GM10248 (cell line): ENCODE data around the gene ADGRD1.

Experiments
- CTCF ChIA-PET: fragments of 300-600 bp; sonication (Branson Sonifier 250); formaldehyde crosslinking; extraction: SDS; loops from one replicate; lab custom pipeline; 2021; ENCODE audit warnings: antibody characterized with exemption; lab: Yijun Ruan, JAX
- POLR2A ChIA-PET: fragments of 350-650 bp; sonication (Branson Sonifier 250); formaldehyde crosslinking; extraction: SDS; loops from one replicate; lab custom pipeline; 2020; ENCODE audit warnings: antibody characterized with exemption; lab: Yijun Ruan, JAX
- DNase-seq: peaks from one replicate; pipeline ENCODE4 v3.0.0; 2012; ENCODE audit errors: extremely low spot score
- TF ChIP-seq, protein P1 (sequence below): IDR thresholded peaks from 2 replicates; pipeline ENCODE4 v1.5.1; 2012; ENCODE audit warnings: mild to moderate bottlenecking, low read depth; ENCODE audit errors: extremely low read depth, missing control alignments, control extremely low read depth

ADGRD1 gene

DNA sequence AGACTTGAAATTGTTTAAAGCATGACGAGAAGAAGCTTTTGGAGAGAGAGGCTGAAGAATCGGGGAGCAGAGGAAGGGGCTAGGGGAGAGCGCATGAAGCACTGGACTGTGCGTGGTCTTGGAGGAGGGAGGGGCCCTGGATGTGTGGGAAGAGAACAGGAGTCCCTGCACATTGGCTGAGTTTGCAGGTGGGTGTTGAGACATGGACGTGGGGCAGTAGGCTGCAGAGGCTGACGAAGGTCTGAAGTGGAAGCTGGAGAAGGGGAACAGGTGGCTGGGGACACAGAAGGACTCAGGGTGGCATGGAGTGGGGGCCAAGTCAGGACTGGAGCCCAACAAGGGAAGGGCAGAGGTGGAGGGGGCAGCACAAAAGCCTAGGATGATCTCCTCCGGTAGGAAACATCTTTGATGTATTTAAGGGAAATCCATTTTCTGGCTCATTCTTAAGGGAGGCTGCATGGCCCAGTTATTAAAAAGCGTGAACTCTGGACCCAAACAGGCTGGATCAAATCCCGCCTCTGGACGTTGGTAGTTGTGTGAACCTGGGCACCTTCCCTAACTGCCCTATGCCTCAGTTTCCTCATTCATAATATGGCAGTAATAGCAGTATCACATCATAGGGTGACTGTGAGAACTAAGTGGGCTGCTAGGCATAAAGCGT lies 29.0 kb downstream of the ADGRD1 start:
- TF ChIP-seq, protein P1, sequence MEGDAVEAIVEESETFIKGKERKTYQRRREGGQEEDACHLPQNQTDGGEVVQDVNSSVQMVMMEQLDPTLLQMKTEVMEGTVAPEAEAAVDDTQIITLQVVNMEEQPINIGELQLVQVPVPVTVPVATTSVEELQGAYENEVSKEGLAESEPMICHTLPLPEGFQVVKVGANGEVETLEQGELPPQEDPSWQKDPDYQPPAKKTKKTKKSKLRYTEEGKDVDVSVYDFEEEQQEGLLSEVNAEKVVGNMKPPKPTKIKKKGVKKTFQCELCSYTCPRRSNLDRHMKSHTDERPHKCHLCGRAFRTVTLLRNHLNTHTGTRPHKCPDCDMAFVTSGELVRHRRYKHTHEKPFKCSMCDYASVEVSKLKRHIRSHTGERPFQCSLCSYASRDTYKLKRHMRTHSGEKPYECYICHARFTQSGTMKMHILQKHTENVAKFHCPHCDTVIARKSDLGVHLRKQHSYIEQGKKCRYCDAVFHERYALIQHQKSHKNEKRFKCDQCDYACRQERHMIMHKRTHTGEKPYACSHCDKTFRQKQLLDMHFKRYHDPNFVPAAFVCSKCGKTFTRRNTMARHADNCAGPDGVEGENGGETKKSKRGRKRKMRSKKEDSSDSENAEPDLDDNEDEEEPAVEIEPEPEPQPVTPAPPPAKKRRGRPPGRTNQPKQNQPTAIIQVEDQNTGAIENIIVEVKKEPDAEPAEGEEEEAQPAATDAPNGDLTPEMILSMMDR: no peak
- DNase-seq: no peak
- ChIA-PET CTCF (no interaction called here), POLR2A (no interaction called here)

DNA sequence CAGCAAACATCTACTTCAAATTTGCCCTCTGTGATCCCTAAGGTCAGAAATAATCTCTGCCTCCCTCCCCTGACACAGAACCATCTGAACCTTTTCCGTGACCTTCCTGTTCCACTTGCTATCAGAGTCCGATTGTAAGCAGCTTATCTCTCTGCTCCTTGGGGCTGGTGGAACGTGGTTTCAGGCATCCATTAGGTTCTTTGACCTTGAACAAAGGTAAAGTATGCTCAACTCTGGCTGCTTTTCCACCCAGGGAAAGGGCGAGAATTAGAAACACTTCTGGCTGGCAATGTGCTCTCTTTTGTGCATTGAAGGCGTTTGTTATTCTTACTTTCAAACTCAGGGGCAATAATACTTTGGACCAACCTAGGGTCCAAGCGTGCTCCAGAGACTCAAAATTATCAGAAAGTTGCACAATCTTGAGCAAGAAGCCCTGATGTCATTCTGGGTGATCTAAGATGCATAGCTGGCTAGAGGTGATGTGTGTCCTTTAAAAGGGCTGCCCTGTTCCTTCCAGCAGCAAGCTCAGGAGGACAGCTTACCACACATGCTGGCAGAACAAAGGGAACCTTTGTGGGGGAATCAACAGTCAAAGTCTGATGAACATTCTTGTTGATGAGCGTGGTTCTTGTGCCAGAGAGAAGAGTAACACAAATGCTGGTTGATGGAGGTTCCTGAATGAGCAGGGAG lies 29.8 kb downstream of the ADGRD1 start:
- no peak for DNase-seq
- POLR2A ChIA-PET: no interaction called here
- CTCF ChIA-PET: no interaction called here
- TF ChIP-seq, protein P1: no peak

DNA sequence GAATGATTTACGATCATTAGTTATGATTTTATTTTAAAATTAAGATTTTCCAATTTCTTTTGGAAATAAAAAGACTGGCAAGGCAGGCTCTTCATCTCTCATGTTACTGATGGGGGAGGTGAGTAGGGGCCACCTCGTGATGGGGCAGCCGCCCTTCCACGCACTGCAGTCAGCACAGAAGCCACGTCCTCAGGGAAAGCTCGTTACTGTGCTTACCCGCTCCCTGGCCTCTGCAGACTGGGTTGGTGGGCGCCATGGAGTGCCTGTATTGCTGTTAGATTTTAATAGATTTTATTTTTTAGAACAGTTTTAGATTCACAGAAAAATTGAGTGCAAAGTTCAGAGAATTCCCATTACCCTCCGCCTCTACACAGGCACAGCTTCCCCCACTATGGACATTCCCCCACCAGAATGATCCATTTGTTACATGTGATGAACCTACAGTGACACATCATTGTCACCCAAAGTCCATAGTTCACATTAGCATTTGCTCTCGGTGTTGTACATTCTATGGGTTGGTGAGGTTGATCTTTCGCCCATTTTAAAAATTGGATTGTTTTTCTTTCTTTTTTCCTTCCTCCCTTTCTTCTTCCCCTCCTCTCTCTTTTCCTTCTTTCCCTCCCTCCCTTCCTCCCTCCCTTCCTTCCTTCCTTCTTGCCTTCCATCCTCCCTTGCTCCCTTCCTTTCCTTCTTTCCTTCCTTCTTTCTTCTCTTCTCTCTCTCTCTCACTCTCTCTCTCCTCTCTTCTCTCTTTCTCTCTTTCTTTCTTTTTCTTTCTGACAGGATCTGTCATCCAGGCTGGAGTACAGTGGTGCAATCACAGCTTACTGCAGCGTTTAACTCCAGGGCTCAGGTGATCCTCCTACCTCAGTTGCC lies 30.7 kb downstream of the ADGRD1 start:
- POLR2A ChIA-PET: no interaction called here
- TF ChIP-seq, protein P1: no peak
- DNase-seq: no peak
- CTCF ChIA-PET: interaction anchor here (0.8 kb wide), 1 partner anchor 9 kb away, joined by 3 read pairs; no protein-coding TSS in a partner anchor

DNA sequence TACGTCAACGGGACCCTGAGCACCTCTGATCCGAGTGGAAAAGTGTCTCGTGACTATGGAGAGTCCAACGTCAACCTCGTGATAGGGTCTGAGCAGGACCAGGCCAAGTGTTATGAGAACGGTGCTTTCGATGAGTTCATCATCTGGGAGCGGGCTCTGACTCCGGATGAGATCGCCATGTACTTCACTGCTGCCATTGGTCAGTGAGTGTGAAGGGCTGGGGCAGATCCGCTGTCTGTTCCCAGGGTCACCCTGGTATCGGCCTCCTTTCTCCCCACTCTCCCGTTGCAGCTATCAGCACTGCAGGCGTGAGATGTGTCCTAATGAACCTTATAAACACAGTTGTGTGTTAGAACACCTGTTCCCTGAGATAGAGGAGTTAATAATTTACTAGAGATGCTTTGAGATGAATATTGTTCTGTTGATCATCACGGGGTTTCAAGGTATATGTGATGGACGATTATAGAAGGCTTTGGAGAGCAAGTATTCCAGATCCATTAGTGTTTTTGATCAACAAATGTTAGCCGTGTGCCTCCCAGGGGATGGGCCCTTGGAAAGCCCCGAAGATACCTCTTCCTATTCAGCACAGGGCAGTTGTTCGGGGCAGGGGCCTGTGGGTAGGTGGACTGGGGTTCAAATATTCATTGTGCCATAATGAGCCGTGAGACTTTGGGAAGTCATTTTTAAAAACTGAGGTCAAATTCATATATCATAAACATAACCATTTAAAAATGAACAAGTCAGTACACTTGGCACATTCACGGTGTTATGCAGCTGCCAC lies 33.6 kb downstream of the ADGRD1 start:
- TF ChIP-seq, protein P1: no peak
- ChIA-PET CTCF (no interaction called here), POLR2A (no interaction called here)
- no peak for DNase-seq

DNA sequence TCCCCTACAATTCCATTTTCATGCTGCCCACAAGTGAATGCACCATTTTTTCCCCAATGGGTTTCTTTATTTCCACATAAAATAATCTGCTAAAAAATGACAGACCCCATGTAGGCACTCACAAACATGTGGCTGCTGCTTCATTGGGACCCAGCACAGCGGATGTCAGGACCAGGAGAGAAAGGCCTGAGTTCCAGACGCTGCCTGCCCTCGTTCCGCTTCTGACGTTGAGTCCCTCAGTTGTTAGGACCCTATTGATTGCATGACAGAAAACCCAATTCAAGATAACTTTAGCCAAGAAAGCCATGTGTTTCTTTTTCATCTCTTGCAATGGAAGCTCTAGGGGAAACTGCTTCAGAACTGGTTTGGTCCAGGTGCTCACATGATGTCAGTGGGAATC lies 34.6 kb downstream of the ADGRD1 start:
- ChIA-PET CTCF (no interaction called here), POLR2A (no interaction called here)
- TF ChIP-seq, protein P1: no peak
- no peak for DNase-seq

DNA sequence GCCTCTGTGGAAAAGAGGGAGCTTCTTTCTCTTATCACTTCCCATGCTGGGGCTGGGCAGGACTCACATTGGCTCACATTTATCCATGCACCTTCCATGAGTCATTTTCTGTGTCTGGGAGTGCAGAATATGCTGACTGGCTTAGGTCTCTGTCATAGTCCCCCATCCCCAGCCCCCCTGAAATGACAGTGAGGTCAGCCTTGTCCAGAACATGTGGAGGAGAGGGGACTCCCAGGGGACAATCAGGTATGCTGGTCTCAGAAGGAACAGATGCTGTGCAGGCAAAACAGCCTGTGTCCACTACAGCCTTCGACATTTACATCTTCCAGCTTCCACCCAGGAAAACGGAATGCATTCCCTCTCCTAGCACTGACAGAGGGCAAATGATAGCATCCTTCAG lies 35.0 kb downstream of the ADGRD1 start:
- TF ChIP-seq, protein P1: no peak
- POLR2A ChIA-PET: no interaction called here
- CTCF ChIA-PET: interaction anchor here (1.4 kb wide), 1 partner anchor 15 kb away, joined by 3 read pairs; no protein-coding TSS in a partner anchor
- no peak for DNase-seq
